Fibroblast of peridontal ligament (primary cell): ENCODE measurements around the gene FBRSL1.

Experiments used
- DNase-seq: peaks from one replicate; pipeline ENCODE4 v3.0.0-alpha.2; 2010; ENCODE audit errors: extremely low read depth

The FBRSL1 gene

DNA sequence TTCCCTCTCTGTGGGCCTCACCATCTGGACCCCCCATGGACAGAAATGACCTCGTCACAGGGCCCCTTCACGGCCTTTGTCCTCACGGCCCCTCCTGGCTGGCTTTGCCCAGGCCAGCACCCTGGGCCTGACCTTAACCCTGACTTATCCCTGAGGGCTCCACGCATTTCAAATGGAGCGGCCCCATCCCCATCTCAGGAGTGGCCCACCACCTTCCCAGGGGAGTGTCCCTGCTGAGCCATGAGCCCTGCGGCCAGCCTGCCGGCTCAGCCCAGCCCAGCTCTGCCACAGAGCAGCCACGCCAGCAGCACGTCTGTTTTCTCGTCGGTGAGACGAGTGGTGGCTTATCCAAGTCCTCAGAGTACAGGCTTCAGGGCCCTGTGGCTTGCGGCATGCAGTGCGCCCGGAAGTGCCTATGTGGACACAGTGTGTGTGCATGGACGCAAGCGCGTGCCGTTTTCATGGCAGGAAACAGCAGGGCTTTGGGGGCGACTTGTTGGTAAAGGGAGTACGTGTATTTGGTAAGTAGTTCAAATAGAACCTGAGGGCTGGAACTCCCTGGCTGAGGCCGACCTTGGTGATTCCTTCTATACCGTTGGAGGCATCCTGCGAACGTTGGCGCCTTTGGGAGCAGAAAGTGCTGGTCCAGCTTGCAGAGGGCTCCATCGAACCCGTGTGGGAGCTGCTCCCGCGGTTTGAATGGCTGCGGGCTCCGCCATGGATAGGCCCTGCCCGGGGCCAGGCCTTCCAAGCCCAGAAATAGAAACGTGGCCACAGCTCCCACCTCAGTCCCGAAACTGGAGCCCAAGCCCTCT, 68.3 kb downstream of the FBRSL1 start:
- DNase-seq = no peak

DNA sequence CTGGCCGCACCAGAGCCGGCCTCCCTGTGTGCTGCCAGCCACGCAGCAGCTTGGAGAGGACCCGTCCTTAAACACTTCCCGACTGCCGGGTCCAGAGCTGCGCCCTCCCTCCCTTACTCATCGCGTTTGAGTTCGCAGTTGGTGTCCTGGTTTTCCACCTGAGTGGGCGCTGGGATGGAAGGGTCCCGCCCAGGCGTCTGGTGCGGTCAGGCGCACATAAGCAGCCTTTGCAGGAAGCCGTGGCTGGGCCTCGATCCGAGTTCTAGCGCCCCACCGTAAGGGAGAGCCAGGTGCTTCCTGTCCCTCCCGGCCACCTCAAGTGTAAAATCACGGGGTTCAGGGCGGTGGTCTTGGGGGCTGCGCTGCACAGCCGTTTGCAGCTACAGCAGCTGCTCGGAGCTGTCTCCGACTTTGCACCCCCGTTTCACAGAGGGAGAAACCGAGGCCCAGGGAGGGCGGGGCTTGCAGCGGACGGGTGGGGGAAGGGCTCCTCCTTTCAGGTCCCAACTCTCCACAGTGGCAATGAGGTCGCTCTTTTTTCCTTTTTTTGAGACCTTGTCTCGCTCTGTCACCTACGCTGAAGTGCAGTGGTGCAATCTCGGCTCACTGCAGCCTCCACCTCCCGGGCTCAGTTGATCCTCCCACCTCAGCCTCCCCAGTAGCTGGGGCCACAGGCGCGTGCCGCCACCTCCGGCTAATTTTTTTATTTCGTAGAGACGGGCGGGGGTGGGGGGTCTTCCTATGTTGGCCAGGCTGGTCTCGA, 69.1 kb downstream of the FBRSL1 start:
- no peak for DNase-seq

DNA sequence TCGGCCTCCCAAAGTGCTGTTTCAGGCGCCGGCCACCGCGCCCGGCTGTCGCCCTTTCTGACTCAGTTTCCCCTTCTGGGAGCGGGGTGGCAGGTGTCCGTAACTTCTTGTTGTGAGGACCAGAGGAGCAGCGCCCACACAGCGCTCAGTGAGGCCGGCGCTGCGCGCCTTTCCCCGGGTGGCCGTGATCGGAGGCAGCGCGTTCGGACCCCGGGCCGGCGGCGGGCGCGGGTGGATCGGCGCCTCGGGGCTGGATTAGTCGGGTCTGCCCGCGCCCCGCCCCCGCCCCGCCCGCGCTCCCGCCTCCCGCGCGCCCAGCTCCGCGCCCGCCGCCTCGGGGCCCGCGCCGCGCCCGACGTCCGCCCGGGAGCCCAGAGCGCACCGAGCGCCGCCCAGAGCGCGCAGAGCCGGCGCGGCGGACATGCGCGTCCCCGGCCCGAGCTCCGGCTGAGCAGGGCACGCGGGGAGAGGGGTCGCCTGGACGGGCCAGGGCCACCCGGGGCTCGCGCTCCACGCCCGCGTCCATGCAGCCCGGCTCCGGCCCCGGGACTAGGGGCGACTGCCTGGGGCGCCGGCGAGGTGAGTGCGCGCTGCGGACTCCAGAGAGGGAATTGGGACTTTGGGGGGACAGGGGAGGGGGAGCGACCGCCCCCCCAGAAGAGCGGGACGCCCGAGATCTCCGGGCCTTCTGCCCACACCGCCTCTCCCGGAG, 69.9 kb downstream of the FBRSL1 start:
- peak; percentile 10 for DNase-seq

GRCh38 chr12:132560364-132560613, 70.3 kb downstream of the FBRSL1 start:
- DNase-seq = no peak

- DNase-seq = peak; percentile 25
These were observed 70.9 kb downstream of the FBRSL1 start for GRCh38 chr12:132560614-132561426.
